Sigmoid colon (tissue), 7 donors: ENCODE results near the gene MAN2B1. TPM values are rescaled to one million over a fixed set of nuclear protein-coding genes. Genes with fewer than 3 reads are reported as not detected.

Experiments
- DNase-seq: peaks from one replicate; pipeline ENCODE4 v3.0.0-alpha.2; 2019
- H3K27ac ChIP-seq, 4 donors: fragments of 200-600 bp; sonication (generic); one replicate each; pipeline ENCODE4 v1.5.1; 2016 to 2019; ENCODE audit warnings: mild to moderate bottlenecking in 1 of 4
- H3K27me3 ChIP-seq, 3 donors: fragments of 200-600 bp; sonication (generic); one replicate each; pipeline ENCODE4 v1.5.1; 2019; ENCODE audit warnings: mild to moderate bottlenecking in 1 of 3
- H3K36me3 ChIP-seq, 4 donors: fragments of 200-600 bp; sonication (generic); one replicate each; pipeline ENCODE4 v1.5.1; 2016 to 2019
- H3K4me1 ChIP-seq, 4 donors: fragments of 200-600 bp; sonication (generic); one replicate each; pipeline ENCODE4 v1.5.1; 2017 to 2019
- H3K4me3 ChIP-seq, 4 donors: fragments of 200-600 bp; sonication (generic); one replicate each; pipeline ENCODE4 v1.5.1; 2017 to 2019; ENCODE audit warnings: mild to moderate bottlenecking in 2 of 4, moderate library complexity in 1 of 4
- H3K9me3 ChIP-seq, 4 donors: fragments of 200-600 bp in 3 of 4; sonication (generic) in 3 of 4; one replicate each; pipeline versions ENCODE4 v1.5.1 to v1.6.1; 2013 to 2019
- CTCF ChIP-seq, 4 experiments: fragments of 450-650 bp in 3 of 4; fragments of 200-600 bp in 1 of 4; IDR thresholded peaks; one replicate each; pipeline ENCODE4 v1.5.1; 2016 to 2019; ENCODE audit warnings: antibody characterized with exemption in 4 of 4, mild to moderate bottlenecking in 3 of 4, moderate library complexity in 2 of 4
- EP300 ChIP-seq, 4 donors: sonication (generic); formaldehyde crosslinking; IDR thresholded peaks; one replicate each; pipeline ENCODE4 v1.6.1; 2017; ENCODE audit warnings: antibody characterized with exemption in 4 of 4
- POLR2A ChIP-seq, 2 donors: fragments of 450-650 bp; IDR thresholded peaks; one replicate each; pipeline ENCODE4 v1.6.1; 2016; ENCODE audit warnings: antibody characterized with exemption in 2 of 2, mild to moderate bottlenecking in 2 of 2, moderate library complexity in 2 of 2
- POLR2AphosphoS5 ChIP-seq, 4 donors: sonication (generic); formaldehyde crosslinking; IDR thresholded peaks; one replicate each; pipeline ENCODE4 v1.6.1; 2017; ENCODE audit warnings: antibody characterized with exemption in 4 of 4
- WGBS, 2 donors: extraction: QIAGEN DNeasy Blood & Tissue Kit; methylation state at CpG; one replicate each; pipeline ENCODE4 v1.1.7; 2013; 5-methylcytosine and 5-hydroxymethylcytosine counted together
- intact Hi-C: fragments of 100-400 bp; cut with DNase I; formaldehyde crosslinking; loops from one replicate; pipeline ENCODE4 v1.15.1; 2023
- polyA plus RNA-seq, 3 donors: library from polyadenylated mRNA; stranded (reverse); fragments of 200-250 nt; gene quantifications; one replicate each; pipeline ENCODE4 v1.2.3, GENCODE V29; 2013
- total RNA-seq, 4 donors: library from RNA; depleted of rRNA; stranded (reverse); fragments of >200 nt; gene quantifications; one replicate each; pipeline ENCODE4 v1.1.0, GENCODE V29; 2016
- donor health status: healthy with polysubstance abuse.
- donor health status: Bipolar disorder and iron deficiency.
- donor health status: healthy.

MAN2B1 gene
- total and polyA plus RNA-seq, 7 donors = 26.4 to 75.6 (median 59.8) TPM

- Histone ChIP-seq H3K4me1 (peaks cover 0 to 44% (median 40%) of the 10 kb centered on the region in 4 donors), H3K36me3 (peaks cover 8 to 52% (median 14%) of the 10 kb centered on the region in 4 donors), H3K9me3 (no peaks in the 10 kb centered on the region), H3K27me3 (no peaks in the 10 kb centered on the region), H3K27ac (peak overlapping the region; percentile 73 to 82 (median 78)), H3K4me3 (peak overlapping the region; percentile 62 to 79 (median 76))
- WGBS, 2 donors = 45 to 50% methylated on average over 12 of the region's 12 CpGs
- DNase-seq = no peak
- no peak for TF ChIP-seq CTCF (IDR thresholded peaks at IDR 0.05)
- no peak for TF ChIP-seq EP300 (IDR thresholded peaks at IDR 0.05)
- TF ChIP-seq POLR2A (IDR thresholded peaks at IDR 0.05) = no peak
- TF ChIP-seq POLR2AphosphoS5 (IDR thresholded peaks at IDR 0.05) = no peak
- intact Hi-C loops = loop anchor here (5.0 kb wide), 1 partner anchor 53 kb away; the partner anchor contains the start of genes ZNF490 and ZNF791
Observed at GRCh38 chr19:12665671-12666264, 774 bp downstream of the MAN2B1 start.

GRCh38 chr19:12665281-12665573 lies 1.3 kb downstream of the MAN2B1 start:
- DNase-seq = no peak
- Histone ChIP-seq H3K27ac (no peak overlapping the region), H3K9me3 (no peaks in the 10 kb centered on the region), H3K27me3 (no peaks in the 10 kb centered on the region), H3K4me1 (peaks cover 0 to 39% (median 35%) of the 10 kb centered on the region in 4 donors), H3K36me3 (peaks cover 8 to 58% (median 14%) of the 10 kb centered on the region in 4 donors), H3K4me3 (peak overlapping the region in 3 of 4 donors; percentile 62 to 79 (median 75))
- TF ChIP-seq CTCF (IDR thresholded peaks at IDR 0.05) = no peak
- TF ChIP-seq POLR2A (IDR thresholded peaks at IDR 0.05) = no peak
- no peak for TF ChIP-seq EP300 (IDR thresholded peaks at IDR 0.05)
- TF ChIP-seq POLR2AphosphoS5 (IDR thresholded peaks at IDR 0.05) = no peak
- WGBS, 2 donors = 53 to 83% methylated on average over 10 of the region's 10 CpGs
- intact Hi-C loops = loop anchor here (5.0 kb wide), 1 partner anchor 53 kb away; the partner anchor contains the start of genes ZNF490 and ZNF791

GRCh38 chr19:12664406-12665280 lies 1.9 kb downstream of the MAN2B1 start:
- TF ChIP-seq POLR2A (IDR thresholded peaks at IDR 0.05) = no peak
- TF ChIP-seq CTCF (IDR thresholded peaks at IDR 0.05) = no peak
- no peak for TF ChIP-seq POLR2AphosphoS5 (IDR thresholded peaks at IDR 0.05)
- TF ChIP-seq EP300 (IDR thresholded peaks at IDR 0.05) = no peak
- no peaks in the 10 kb centered on the region for H3K27me3 ChIP-seq
- no peak for DNase-seq
- WGBS, 2 donors = 82 to 84% methylated on average over 29 of the region's 29 CpGs
- no peak overlapping the region for H3K4me3 ChIP-seq
- peaks cover 0 to 34% (median 31%) of the 10 kb centered on the region in 4 donors for H3K4me1 ChIP-seq
- intact Hi-C loops = loop anchor here (5.0 kb wide), 1 partner anchor 52 kb away; the partner anchor contains the start of genes ZNF490 and ZNF791
- no peaks in the 10 kb centered on the region for H3K9me3 ChIP-seq
- peaks cover 8 to 63% (median 14%) of the 10 kb centered on the region in 4 donors for H3K36me3 ChIP-seq
- H3K27ac ChIP-seq = no peak overlapping the region

- Histone ChIP-seq H3K4me3 (no peak overlapping the region), H3K9me3 (no peaks in the 10 kb centered on the region), H3K36me3 (peaks cover 12 to 84% (median 19%) of the 10 kb centered on the region in 4 donors), H3K27ac (no peak overlapping the region), H3K4me1 (peaks cover 0 to 11% (median 6%) of the 10 kb centered on the region in 4 donors), H3K27me3 (no peaks in the 10 kb centered on the region)
- no peak for DNase-seq
- 93 to 98% methylated on average over 12 of the region's 12 CpGs for WGBS, 2 donors
- TF ChIP-seq POLR2A (IDR thresholded peaks at IDR 0.05) (no peak), EP300 (IDR thresholded peaks at IDR 0.05) (no peak), CTCF (IDR thresholded peaks at IDR 0.05) (no peak), POLR2AphosphoS5 (IDR thresholded peaks at IDR 0.05) (no peak)
- intact Hi-C loops = no loop called here
Observed at GRCh38 chr19:12660980-12661379, 5.6 kb downstream of the MAN2B1 start.
